WTC11 (cell line): ENCODE data around the gene GHRHR. TPM values are rescaled to one million over a fixed set of nuclear protein-coding genes. Genes with fewer than 3 reads are reported as not detected.

ENCODE experiments used
- ATAC-seq: fragments of 200-7000 bp; cut with Tn5 transposase; 2 replicates; pipeline ENCODE4 v1.10.0; 2021; ENCODE audit warnings: mild to moderate bottlenecking, moderate library complexity
- CTCF ChIA-PET: fragments of 300-600 bp; sonication (Branson Sonifier 250); formaldehyde crosslinking; loops from one replicate; lab custom pipeline; 2021; ENCODE audit warnings: antibody characterized with exemption; lab: Charles Lee
- POLR2A ChIA-PET: fragments of 350-600 bp; sonication (Branson Sonifier 250); formaldehyde crosslinking; loops from one replicate; lab custom pipeline; 2021; ENCODE audit warnings: antibody characterized with exemption; lab: Charles Lee
- DNase-seq: peaks from one replicate; pipeline ENCODE4 v3.0.0; 2021; ENCODE audit warnings: low spot score
- H3K27ac Mint-ChIP-seq: 2 replicates; pipeline ENCODE4 v1.8.0; 2021; ENCODE audit warnings: mixed read lengths
- H3K27me3 Mint-ChIP-seq: 2 replicates; pipeline ENCODE4 v1.8.0; 2021; ENCODE audit warnings: low read depth, mild to moderate bottlenecking, moderate library complexity, mixed read lengths
- H3K36me3 Mint-ChIP-seq: 2 replicates; pipeline ENCODE4 v1.8.0; 2021; ENCODE audit warnings: mixed read lengths
- H3K4me1 Mint-ChIP-seq: 2 replicates; pipeline ENCODE4 v1.8.0; 2022; ENCODE audit warnings: mixed read lengths
- H3K4me3 Mint-ChIP-seq: 2 replicates; pipeline ENCODE4 v1.8.0; 2021; ENCODE audit warnings: mild to moderate bottlenecking, moderate library complexity, mixed read lengths
- H3K9me3 Mint-ChIP-seq: 2 replicates; pipeline ENCODE4 v1.8.0; 2021; ENCODE audit warnings: mixed read lengths
- ATF1 ChIP-seq: sonication (generic); formaldehyde crosslinking; IDR thresholded peaks from 2 replicates; pipeline ENCODE4 v1.8.1; 2023; ENCODE audit warnings: mild to moderate bottlenecking, moderate library complexity, missing genetic modification reagents
- CTCF ChIP-seq: fragments of 200-600 bp; IDR thresholded peaks from 2 replicates; pipeline ENCODE4 v1.8.0; 2022; ENCODE audit warnings: antibody characterized with exemption
- ELF4 ChIP-seq: sonication (generic); formaldehyde crosslinking; IDR thresholded peaks from 2 replicates; pipeline ENCODE4 v1.8.1; 2022; ENCODE audit warnings: low read depth, mild to moderate bottlenecking, moderate library complexity, missing genetic modification reagents
- ESRRA ChIP-seq: sonication (generic); formaldehyde crosslinking; IDR thresholded peaks from 2 replicates; pipeline ENCODE4 v1.8.1; 2022; ENCODE audit warnings: mild to moderate bottlenecking, missing genetic modification reagents, borderline replicate concordance
- HMGA2 ChIP-seq: fragments of 250-450 bp; sonication (Bioruptor Pico); IDR thresholded peaks from 2 replicates; pipeline ENCODE4 v1.4.0; 2021; ENCODE audit warnings: mild to moderate bottlenecking, moderate library complexity
- MXD4 ChIP-seq: fragments of 250-450 bp; sonication (Bioruptor Pico); IDR thresholded peaks from 2 replicates; pipeline ENCODE4 v1.8.0; 2021; ENCODE audit warnings: mild to moderate bottlenecking, moderate library complexity, borderline replicate concordance
- MYBL2 ChIP-seq: sonication (generic); formaldehyde crosslinking; IDR thresholded peaks from 2 replicates; pipeline ENCODE4 v1.8.1; 2023; ENCODE audit warnings: mild to moderate bottlenecking, moderate library complexity, missing genetic modification reagents
- NFATC4 ChIP-seq: fragments of 250-450 bp; sonication (Bioruptor Pico); IDR thresholded peaks from 2 replicates; pipeline ENCODE4 v1.9.0; 2021; ENCODE audit warnings: mild to moderate bottlenecking
- NR1H2 ChIP-seq: sonication (generic); formaldehyde crosslinking; IDR thresholded peaks from 2 replicates; pipeline ENCODE4 v1.9.0; 2021; ENCODE audit warnings: mild to moderate bottlenecking, moderate library complexity, missing genetic modification reagents
- NR2C2 ChIP-seq: sonication (generic); formaldehyde crosslinking; IDR thresholded peaks from 2 replicates; pipeline ENCODE4 v1.8.0; 2022; ENCODE audit warnings: mild to moderate bottlenecking, missing genetic modification reagents
- RELA ChIP-seq: sonication (generic); formaldehyde crosslinking; IDR thresholded peaks from 2 replicates; pipeline ENCODE4 v1.8.1; 2022; ENCODE audit warnings: missing genetic modification reagents, mild to moderate bottlenecking, borderline replicate concordance
- ZNF232 ChIP-seq: sonication (generic); formaldehyde crosslinking; IDR thresholded peaks from 2 replicates; pipeline ENCODE4 v1.8.0; 2022; ENCODE audit warnings: mild to moderate bottlenecking, missing genetic modification reagents
- ZNF263 ChIP-seq: sonication (generic); formaldehyde crosslinking; IDR thresholded peaks from 2 replicates; pipeline ENCODE4 v1.8.1; 2022; ENCODE audit warnings: low read depth, mild to moderate bottlenecking, moderate library complexity, missing genetic modification reagents
- ZNF423 ChIP-seq: fragments of 250-450 bp; sonication (Bioruptor Pico); IDR thresholded peaks from 2 replicates; pipeline ENCODE4 v2.1.2; 2022; ENCODE audit warnings: mild to moderate bottlenecking, moderate library complexity
- ZNF532 ChIP-seq: fragments of 250-450 bp; sonication (Bioruptor Pico); IDR thresholded peaks from 2 replicates; pipeline ENCODE4 v1.9.0; 2021; ENCODE audit warnings: mild to moderate bottlenecking, borderline replicate concordance
- total RNA-seq: library from RNA; stranded (reverse); gene quantifications from 3 replicates; pipeline ENCODE4 v1.2.3, GENCODE V29; 2021
- TF ChIP-seq, protein P1 (sequence below): sonication (generic); formaldehyde crosslinking; IDR thresholded peaks from 2 replicates; pipeline ENCODE4 v1.8.1; 2023; ENCODE audit warnings: mild to moderate bottlenecking, moderate library complexity, missing genetic modification reagents

Gene GHRHR
- total RNA-seq, 1 experiment from 2014 or later = 5.0 TPM

DNA sequence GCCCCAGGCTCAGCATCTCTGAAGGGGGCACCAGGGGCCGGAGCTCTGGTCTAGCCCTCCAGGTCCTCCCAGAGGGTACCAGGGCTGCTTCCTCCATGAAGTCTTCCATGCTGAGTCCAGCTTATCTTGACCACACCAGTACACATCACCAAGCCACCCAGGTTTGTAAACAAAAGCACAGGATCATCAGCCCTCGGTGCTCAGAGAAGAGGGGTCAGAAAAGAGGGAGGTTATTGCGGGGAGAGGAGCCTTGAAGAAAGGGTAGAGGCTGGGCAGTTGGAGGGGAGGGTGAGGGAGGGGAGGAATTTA is 28.2 kb upstream of the GHRHR start:
- CTCF ChIA-PET = interaction anchor here (0.9 to 1.3 kb wide), 3 partner anchors 27 to 187 kb away, joined by 3 to 5 read pairs (median 3); no protein-coding TSS in a partner anchor
- Mint-ChIP-seq H3K4me3 (no peak overlapping the region), H3K4me1 (0 out of 2 replicates have a peak, but pooled peaks cover 4% of the 10 kb centered on the region), H3K27me3 (peaks cover 9% of the 10 kb centered on the region), H3K36me3 (no peaks in the 10 kb centered on the region), H3K9me3 (no peaks in the 10 kb centered on the region), H3K27ac (no peak overlapping the region)
- POLR2A ChIA-PET = no interaction called here
- TF ChIP-seq MXD4 (CRISPR knock-in tag) = no peak
- no peak for TF ChIP-seq ZNF532 (CRISPR knock-in tag)
- no peak for TF ChIP-seq ESRRA (CRISPR knock-in tag)
- TF ChIP-seq CTCF = no peak
- TF ChIP-seq NR2C2 (CRISPR knock-in tag) = no peak
- TF ChIP-seq ZNF423 (CRISPR knock-in tag) = no peak
- no peak for TF ChIP-seq MYBL2 (CRISPR knock-in tag)
- TF ChIP-seq NFATC4 (CRISPR knock-in tag) = no peak
- no peak for TF ChIP-seq HMGA2
- no peak for TF ChIP-seq ELF4 (CRISPR knock-in tag)
- ATAC-seq (no peak), DNase-seq (no peak)

- Mint-ChIP-seq H3K9me3 (no peaks in the 10 kb centered on the region), H3K27me3 (peaks cover 9% of the 10 kb centered on the region), H3K4me3 (no peak overlapping the region), H3K27ac (no peak overlapping the region), H3K36me3 (no peaks in the 10 kb centered on the region)
- ATAC-seq = no peak
- CTCF ChIA-PET = interaction anchor here (0.6 to 3.1 kb wide), 4 partner anchors 28 to 123 kb away, joined by 3 to 39 read pairs (median 4); no protein-coding TSS in a partner anchor
- no peak for TF ChIP-seq ZNF232 (CRISPR knock-in tag)
- TF ChIP-seq NR1H2 (CRISPR knock-in tag) = no peak
- TF ChIP-seq, protein P1, sequence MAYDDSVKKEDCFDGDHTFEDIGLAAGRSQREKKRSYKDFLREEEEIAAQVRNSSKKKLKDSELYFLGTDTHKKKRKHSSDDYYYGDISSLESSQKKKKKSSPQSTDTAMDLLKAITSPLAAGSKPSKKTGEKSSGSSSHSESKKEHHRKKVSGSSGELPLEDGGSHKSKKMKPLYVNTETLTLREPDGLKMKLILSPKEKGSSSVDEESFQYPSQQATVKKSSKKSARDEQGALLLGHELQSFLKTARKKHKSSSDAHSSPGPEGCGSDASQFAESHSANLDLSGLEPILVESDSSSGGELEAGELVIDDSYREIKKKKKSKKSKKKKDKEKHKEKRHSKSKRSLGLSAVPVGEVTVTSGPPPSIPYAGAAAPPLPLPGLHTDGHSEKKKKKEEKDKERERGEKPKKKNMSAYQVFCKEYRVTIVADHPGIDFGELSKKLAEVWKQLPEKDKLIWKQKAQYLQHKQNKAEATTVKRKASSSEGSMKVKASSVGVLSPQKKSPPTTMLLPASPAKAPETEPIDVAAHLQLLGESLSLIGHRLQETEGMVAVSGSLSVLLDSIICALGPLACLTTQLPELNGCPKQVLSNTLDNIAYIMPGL (CRISPR knock-in tag) = no peak
- no peak for TF ChIP-seq ELF4 (CRISPR knock-in tag)
- no peak for TF ChIP-seq ATF1
- no peak for TF ChIP-seq ZNF263 (CRISPR knock-in tag)
- TF ChIP-seq ESRRA (CRISPR knock-in tag) = no peak
- no peak for TF ChIP-seq RELA (CRISPR knock-in tag)
- TF ChIP-seq, all 79 proteins: peak for 0
- POLR2A ChIA-PET = interaction anchor here (0.6 to 1.8 kb wide), 2 partner anchors 37 to 80 kb away, joined by 5 to 6 read pairs; no protein-coding TSS in a partner anchor
- 0 out of 2 replicates have a peak, but pooled peaks cover 4% of the 10 kb centered on the region for H3K4me1 Mint-ChIP-seq
- DNase-seq = no peak
Observed at GRCh38 chr7:30936650-30937245, 27.0 kb upstream of the GHRHR start.
